ENCODE measurements around the gene GPR87. TPM values are rescaled to one million over a fixed set of nuclear protein-coding genes. Genes with fewer than 3 reads are reported as not detected.

Gene GPR87
- total RNA-seq, 3 donors from 2014 or later (not counting 1 experiment from before 2014, with no cell fraction given): not detected

DNA sequence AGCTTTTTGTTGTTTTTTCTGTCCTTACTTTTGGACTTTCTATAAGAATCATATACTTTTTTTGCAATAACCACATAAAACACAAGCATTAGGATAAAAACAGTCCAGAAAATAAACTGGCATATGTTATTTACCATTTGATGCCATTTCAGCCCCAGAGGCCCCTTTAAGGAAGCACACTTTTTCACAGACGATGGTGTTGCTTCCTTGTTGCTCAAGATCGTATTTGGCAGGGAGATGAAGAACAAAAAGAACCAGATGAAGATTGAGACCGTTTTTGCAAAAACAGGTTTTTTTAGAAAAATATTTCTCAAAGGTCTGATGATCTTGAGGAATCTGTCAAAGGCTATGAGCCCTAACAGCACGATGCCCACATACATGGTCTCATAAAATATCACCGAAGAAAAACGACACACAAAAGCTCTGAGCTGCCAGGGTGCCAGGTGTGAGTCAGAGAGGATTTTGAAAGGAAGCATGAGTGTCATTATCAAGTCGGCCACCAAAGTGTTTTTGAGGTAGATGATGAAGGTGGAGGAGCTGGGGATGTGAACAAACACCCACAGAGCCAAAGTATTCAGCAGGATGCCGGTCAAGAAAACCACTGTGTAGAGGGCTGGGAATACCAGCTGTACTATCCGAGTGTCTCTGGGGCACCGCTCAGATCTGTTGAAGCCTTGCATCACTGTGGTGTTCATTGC, 11.8 kb upstream of the GPR87 start:
- H3K27ac ChIP-seq (ENCODE audit: low read length): peak overlapping the region; percentile 45

GRCh38 chr3:151327571-151328198, 11.1 kb upstream of the GPR87 start:
- ATAC-seq: no peak
- 11% methylated on average over 1 of the region's 3 CpGs for WGBS (ENCODE audit: insufficient coverage)
- peak overlapping the region; percentile 84 to 86 for H3K27ac Mint-ChIP-seq

More for the DNA sequence above, 11.8 kb upstream of the GPR87 start:
- Histone ChIP-seq H3K9me3 (ENCODE audit: control insufficient read depth, insufficient read depth, low read length) (no peaks in the 10 kb centered on the region), H3K27me3 (ENCODE audit: control insufficient read depth, insufficient read depth, low read length) (peaks cover 2% of the 10 kb centered on the region), H3K4me3 (ENCODE audit: low read length) (peak overlapping the region; percentile 8), H3K4me1 (ENCODE audit: control insufficient read depth, insufficient read depth, low read length) (peaks cover 4% of the 10 kb centered on the region), H3K36me3 (ENCODE audit: control insufficient read depth, insufficient read depth, low read length) (no peaks in the 10 kb centered on the region)
- Mint-ChIP-seq H3K9me3 (no peaks in the 10 kb centered on the region), H3K4me1 (peaks cover 22 to 35% of the 10 kb centered on the region in 2 donors), H3K27me3 (ENCODE audit: low read depth in 2 of 2) (no peaks in the 10 kb centered on the region), H3K4me3 (peak overlapping the region; percentile 72), H3K36me3 (no peaks in the 10 kb centered on the region), H3K27ac (peak overlapping the region; percentile 84 to 86)
- peak; percentile 27 to 38 for DNase-seq
- intact Hi-C loops (cut with micrococcal nuclease): loop anchor here (5.0 kb wide), 1 partner anchor 564 kb away; no protein-coding TSS in a partner anchor
- peak; percentile 89 to 90 (median 90) for ATAC-seq
- no peak for TF ChIP-seq CTCF (IDR thresholded peaks at IDR 0.05)
- 10% methylated on average over 10 of the region's 10 CpGs for WGBS (ENCODE audit: insufficient coverage)

GRCh38 chr3:151322511-151322910, 5.9 kb upstream of the GPR87 start:
- no CpG with 5 or more reads among the region's 1 CpG for WGBS (ENCODE audit: insufficient coverage)
- no peaks in the 10 kb centered on the region for H3K36me3 ChIP-seq (ENCODE audit: control insufficient read depth, insufficient read depth, low read length)
- ATAC-seq (no peak), DNase-seq (no peak)
- H3K4me1 ChIP-seq (ENCODE audit: control insufficient read depth, insufficient read depth, low read length): no peaks in the 10 kb centered on the region
- H3K9me3 ChIP-seq (ENCODE audit: control insufficient read depth, insufficient read depth, low read length): no peaks in the 10 kb centered on the region
- no peak overlapping the region for H3K27ac ChIP-seq (ENCODE audit: low read length)
- no peaks in the 10 kb centered on the region for H3K9me3 Mint-ChIP-seq
- no peak for TF ChIP-seq CTCF (IDR thresholded peaks at IDR 0.05)
- H3K27ac Mint-ChIP-seq: no peak overlapping the region
- H3K4me1 Mint-ChIP-seq: peaks cover 4 to 8% of the 10 kb centered on the region in 2 donors
- intact Hi-C loops (cut with micrococcal nuclease): no loop called here
- H3K4me3 ChIP-seq (ENCODE audit: low read length): no peak overlapping the region
- H3K27me3 Mint-ChIP-seq (ENCODE audit: low read depth in 2 of 2): peaks cover 0 to 3% of the 10 kb centered on the region in 2 donors
- peaks cover 2% of the 10 kb centered on the region for H3K27me3 ChIP-seq (ENCODE audit: control insufficient read depth, insufficient read depth, low read length)
- H3K36me3 Mint-ChIP-seq: no peaks in the 10 kb centered on the region
- no peak overlapping the region for H3K4me3 Mint-ChIP-seq

More at GRCh38 chr3:151327571-151328198, 11.1 kb upstream of the GPR87 start:
- Mint-ChIP-seq H3K4me3 (peak overlapping the region; percentile 72), H3K27me3 (ENCODE audit: low read depth in 2 of 2) (no peaks in the 10 kb centered on the region), H3K36me3 (no peaks in the 10 kb centered on the region), H3K9me3 (no peaks in the 10 kb centered on the region), H3K4me1 (peaks cover 16 to 28% of the 10 kb centered on the region in 2 donors)
- intact Hi-C loops (cut with micrococcal nuclease): loop anchor here (5.0 kb wide), 1 partner anchor 565 kb away; no protein-coding TSS in a partner anchor
- no peaks in the 10 kb centered on the region for H3K9me3 ChIP-seq (ENCODE audit: control insufficient read depth, insufficient read depth, low read length)
- H3K36me3 ChIP-seq (ENCODE audit: control insufficient read depth, insufficient read depth, low read length): no peaks in the 10 kb centered on the region
- peak in 1 of 2 donors; percentile 28 for DNase-seq
- H3K4me1 ChIP-seq (ENCODE audit: control insufficient read depth, insufficient read depth, low read length): peaks cover 4% of the 10 kb centered on the region
- TF ChIP-seq CTCF (IDR thresholded peaks at IDR 0.05): peak; percentile 46
- no peak overlapping the region for H3K27ac ChIP-seq (ENCODE audit: low read length)
- H3K27me3 ChIP-seq (ENCODE audit: control insufficient read depth, insufficient read depth, low read length): peaks cover 2% of the 10 kb centered on the region
- H3K4me3 ChIP-seq (ENCODE audit: low read length): no peak overlapping the region
